GM18517 (cell line): ENCODE measurements around the gene OR1C1.
"Not testable (repeated sequence)": the region's sequence is repeated elsewhere in the genome, so short reads cannot be mapped to it uniquely, and the experiment has no call there.

Experiments
- ATAC-seq: cut with Tn5 transposase; IDR thresholded peaks from one replicate; pipeline ENCODE4 v1.9.1; 2021; ENCODE audit warnings: mild to moderate bottlenecking, moderate library complexity; ENCODE audit not compliant: unreplicated experiment

OR1C1 gene, protein sequence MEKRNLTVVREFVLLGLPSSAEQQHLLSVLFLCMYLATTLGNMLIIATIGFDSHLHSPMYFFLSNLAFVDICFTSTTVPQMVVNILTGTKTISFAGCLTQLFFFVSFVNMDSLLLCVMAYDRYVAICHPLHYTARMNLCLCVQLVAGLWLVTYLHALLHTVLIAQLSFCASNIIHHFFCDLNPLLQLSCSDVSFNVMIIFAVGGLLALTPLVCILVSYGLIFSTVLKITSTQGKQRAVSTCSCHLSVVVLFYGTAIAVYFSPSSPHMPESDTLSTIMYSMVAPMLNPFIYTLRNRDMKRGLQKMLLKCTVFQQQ

GRCh38 chr1:247760456-247760855 is at the start of gene OR1C1:
Gene OR1C1, minus strand, starts transcription at chr1:247760556. Its CDS starts 2,150 bp downstream, at chr1:247758406.
- ATAC-seq, result no peak

- ATAC-seq, result no peak
These were observed 37.2 kb upstream of the OR1C1 start for GRCh38 chr1:247797518-247797917.

DNA sequence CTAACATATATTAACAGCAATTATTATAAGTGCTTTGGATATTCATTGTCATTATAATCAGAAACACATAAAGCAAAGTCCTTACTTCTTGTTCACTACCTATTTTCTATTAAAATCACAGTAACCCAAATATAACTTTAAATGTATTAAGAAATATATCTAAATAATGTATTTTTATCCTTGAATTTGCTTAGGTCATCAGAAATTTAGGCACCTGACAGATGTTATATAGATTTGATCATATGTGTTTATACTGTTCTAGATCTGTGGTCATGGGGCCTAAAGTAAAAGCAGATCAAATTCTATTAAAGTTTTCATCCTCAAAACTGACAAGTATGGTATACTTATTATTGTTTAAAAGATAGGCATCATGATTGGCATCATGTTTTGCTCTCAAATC is 9.2 kb upstream of the OR1C1 start:
- ATAC-seq, result no peak

DNA sequence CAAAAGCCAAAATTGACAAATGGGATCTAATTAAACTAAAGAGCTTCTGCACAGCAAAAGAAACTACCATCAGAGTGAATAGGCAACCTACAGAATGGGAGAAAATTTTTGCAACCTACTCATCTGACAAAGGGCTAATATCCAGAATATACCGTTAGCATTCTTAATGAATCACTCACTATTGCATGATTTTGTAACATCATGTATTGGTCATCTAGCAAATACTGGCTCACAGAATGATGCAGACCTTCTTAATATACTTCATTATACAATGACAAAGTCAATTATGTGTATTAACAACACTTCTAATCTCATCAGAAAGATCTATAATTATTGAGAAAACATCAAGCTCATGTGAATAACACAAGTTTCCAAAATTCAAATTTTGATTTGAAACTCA is 6.0 kb downstream of the OR1C1 start:
- ATAC-seq, result not testable (repeated sequence)

DNA sequence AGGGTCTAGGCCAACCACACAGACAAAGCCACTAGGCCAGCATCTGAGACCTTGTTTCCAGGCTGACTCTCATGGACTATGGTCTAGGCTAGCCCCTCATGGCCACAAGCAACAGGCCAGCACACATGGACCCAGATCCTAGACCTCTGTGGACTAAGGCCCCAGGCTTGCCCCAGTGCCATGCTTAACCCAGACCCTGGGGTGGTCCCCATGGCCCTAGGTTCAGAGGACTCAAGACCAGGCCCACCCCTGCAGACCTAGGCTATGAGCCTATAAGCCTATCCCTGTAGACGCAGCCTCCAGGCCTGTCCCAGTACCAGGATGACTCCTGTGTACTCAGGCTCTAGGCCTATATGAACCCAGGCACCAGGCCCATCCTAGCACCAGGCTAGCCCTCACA is 10.5 kb downstream of the OR1C1 start:
- ATAC-seq, result no peak

GRCh38 chr1:247748041-247748440 is 12.3 kb downstream of the OR1C1 start, which contains the start of gene OR14A2:
Gene OR14A2, minus strand, starts transcription at chr1:247748141.
- ATAC-seq, result no peak

DNA sequence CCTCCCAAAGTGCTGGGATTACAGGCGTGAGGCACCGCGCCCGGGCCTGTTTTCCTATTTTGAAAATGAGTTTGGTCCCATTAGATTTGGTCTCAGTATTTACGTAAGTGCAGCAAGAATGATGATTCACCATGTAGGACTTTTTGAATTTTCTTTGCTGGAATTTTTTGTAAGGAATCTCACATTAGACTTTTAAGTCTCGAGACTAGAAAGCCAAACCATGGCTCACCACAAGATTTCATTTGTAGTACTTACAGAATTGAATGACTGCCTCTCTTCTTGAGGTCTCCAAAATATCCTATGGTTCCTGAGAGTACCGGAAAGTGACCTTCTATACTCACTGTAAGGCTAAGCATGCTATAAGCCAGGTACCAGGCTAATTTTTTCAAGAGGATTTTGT is 12.7 kb downstream of the OR1C1 start:
- no peak for ATAC-seq

GRCh38 chr1:247746391-247746935 is 13.9 kb downstream of the OR1C1 start:
- ATAC-seq, result no peak

DNA sequence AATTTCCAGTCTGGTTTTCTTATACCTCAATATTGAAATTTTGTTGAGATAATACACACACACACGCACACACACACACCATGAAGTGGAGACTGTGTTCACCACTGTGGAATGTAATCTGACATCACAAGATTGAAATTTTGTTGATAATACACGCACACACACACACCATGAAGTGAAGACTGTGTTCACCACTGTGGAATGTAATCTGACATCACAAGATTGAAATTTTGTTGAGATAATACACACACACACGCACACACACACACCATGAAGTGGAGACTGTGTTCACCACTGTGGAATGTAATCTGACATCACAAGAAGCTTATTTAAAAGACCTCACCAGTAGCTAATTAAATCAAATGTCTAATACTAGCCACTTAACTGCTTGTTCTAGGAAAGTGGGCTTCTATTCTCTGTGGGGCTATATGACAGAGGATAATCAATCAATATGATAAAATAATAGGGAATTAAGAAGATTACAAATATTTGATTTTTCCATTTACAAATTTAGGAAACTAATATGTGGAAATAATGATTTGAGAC is 18.1 kb downstream of the OR1C1 start:
- ATAC-seq, result not testable (repeated sequence)

DNA sequence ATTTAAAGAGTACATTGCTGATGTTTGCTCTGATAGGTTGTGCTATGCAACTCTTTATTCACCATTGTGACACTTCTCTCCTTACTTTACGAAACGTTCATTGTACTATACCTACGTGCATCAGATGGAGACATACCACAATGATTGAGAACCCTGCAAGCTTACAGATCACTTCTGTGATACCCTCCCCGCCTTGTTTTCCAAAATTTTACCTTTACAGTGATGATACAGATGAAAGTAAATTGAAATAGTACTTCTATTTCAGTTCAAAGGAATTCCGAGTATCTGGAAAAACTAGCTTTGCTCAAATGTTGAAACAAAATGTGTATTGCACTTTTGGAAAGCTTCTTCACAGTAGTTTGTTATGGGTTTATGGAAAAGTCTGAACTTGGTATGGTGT is 18.6 kb downstream of the OR1C1 start:
- no peak for ATAC-seq

DNA sequence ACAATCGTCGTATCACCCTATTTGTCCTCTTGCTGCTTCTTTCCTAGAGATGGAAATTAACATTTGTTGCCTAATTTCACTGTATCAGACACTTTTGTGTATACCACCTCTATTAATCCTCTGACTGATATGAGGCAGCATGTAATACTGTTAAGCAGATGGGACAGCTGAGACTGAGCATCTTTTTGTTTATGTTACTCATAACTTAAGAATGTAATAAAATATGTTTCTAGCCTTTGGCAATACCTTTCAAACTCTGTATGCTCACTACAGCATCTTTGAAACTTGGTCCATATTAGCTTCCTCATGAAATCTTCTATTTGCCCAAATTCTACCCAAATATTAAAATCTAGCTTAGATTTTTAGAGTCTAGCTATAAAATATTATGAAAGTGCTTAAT is 19.6 kb downstream of the OR1C1 start:
- no peak for ATAC-seq

DNA sequence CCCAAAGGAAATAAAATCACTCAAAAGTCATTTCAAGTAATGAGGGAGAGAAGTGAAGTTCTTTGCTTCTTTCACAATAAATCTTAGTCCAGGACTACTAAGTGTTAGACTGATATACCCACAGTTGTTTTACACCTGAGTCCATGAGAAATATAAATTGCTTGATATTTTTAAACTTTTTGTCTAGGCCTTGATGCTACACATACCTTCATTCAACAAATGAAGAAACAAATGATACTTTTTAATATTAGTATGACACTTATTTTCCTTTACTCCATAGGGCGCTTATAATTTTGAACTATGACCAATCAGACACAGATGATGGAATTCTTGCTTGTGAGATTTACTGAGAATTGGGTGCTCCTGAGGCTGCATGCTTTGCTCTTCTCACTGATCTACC is 22.0 kb downstream of the OR1C1 start, which contains the start of gene OR14K1:
Gene OR14K1 (plus strand): TSS at position 301 of the 400 bp plus-strand sequence. CDS start 0 bp downstream, at position 301.
- no peak for ATAC-seq

DNA sequence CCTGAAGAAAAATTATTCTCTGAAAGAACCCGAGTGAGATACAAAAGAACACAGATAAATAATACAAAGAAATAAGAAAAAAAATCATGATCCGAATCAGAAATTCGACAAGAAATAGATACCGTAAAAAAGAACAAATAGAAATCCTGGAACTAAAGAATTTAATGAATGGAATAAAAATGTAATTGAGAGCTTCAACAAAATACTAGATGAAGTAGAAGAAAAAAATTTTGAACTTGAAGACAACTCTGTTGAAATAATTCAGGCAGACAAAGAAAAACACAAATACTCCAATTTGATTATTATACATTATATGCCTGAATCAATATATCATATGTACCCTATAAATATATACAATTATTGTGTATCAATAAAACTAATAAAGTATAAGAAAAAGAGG is 39.1 kb downstream of the OR1C1 start:
- no peak for ATAC-seq

- ATAC-seq, result no peak
These were observed 43.8 kb downstream of the OR1C1 start, which contains the start of gene OR6F1 for GRCh38 chr1:247716546-247716945. Gene OR6F1, minus strand, starts transcription at chr1:247716646. Its CDS starts 3,891 bp downstream, at chr1:247712755.

DNA sequence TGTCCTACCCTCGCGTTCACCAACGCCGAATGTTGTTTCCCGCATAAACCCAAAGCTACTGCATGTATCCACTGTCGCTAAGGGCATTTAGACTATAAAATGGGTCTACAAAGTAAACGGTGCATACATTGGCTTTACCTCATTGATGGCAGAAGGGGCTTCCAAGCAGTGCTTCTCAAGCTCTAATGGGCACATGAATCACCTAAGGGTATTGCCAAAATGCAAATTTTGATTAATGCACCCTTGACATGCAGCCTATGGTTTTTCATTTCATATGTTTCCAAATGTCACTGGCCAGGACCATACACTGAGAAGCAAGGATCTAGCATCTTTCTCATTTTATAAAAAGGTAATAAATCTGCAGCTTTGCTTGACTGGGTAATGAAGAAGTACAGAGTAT is 46.6 kb downstream of the OR1C1 start:
- ATAC-seq, result no peak

GRCh38 chr1:247710681-247711080 is 49.7 kb downstream of the OR1C1 start:
- ATAC-seq, result not testable (repeated sequence)
